Loucy (cell line): Measurements from ENCODE around the gene EGFLAM.

Source experiments
- H2AFZ ChIP-seq: fragments of 200-600 bp; sonication (generic); 2 replicates; pipeline ENCODE4 v1.6.0; 2016; ENCODE audit warnings: antibody characterized with exemption, mild to moderate bottlenecking, low read length, moderate library complexity
- H3F3A ChIP-seq: fragments of 200-600 bp; 2 replicates; pipeline ENCODE4 v1.6.0; 2016; ENCODE audit warnings: antibody characterized with exemption, low read depth, mild to moderate bottlenecking
- H3K27me3 ChIP-seq: fragments of 200-600 bp; sonication (generic); 2 replicates; pipeline ENCODE4 v1.6.1; 2014; ENCODE audit warnings: low read length, mild to moderate bottlenecking; ENCODE audit not compliant: insufficient read depth, poor library complexity, severe bottlenecking
- H3K36me3 ChIP-seq: fragments of 200-600 bp; sonication (generic); 2 replicates; pipeline ENCODE4 v1.6.1; 2016; ENCODE audit warnings: low read length; ENCODE audit not compliant: insufficient read depth
- H3K4me1 ChIP-seq: fragments of 200-600 bp; sonication (generic); 2 replicates; pipeline ENCODE4 v1.5.1; 2014; ENCODE audit warnings: low read length, mild to moderate bottlenecking; ENCODE audit not compliant: insufficient read depth, poor library complexity, severe bottlenecking
- H3K4me2 ChIP-seq: fragments of 200-600 bp; sonication (generic); 2 replicates; pipeline ENCODE4 v1.6.0; 2014; ENCODE audit warnings: antibody characterized with exemption, low read length, low read depth, mild to moderate bottlenecking; ENCODE audit not compliant: poor library complexity, severe bottlenecking
- H3K4me3 ChIP-seq: fragments of 200-600 bp; sonication (generic); 2 replicates; pipeline ENCODE4 v1.5.1; 2014; ENCODE audit warnings: low read length, mild to moderate bottlenecking, mixed read lengths; ENCODE audit not compliant: poor library complexity, severe bottlenecking
- H3K79me2 ChIP-seq: fragments of 200-600 bp; sonication (generic); 2 replicates; pipeline ENCODE4 v1.6.1; 2014; ENCODE audit warnings: low read length; ENCODE audit not compliant: insufficient read depth
- H3K9ac ChIP-seq: fragments of 200-600 bp; sonication (generic); 2 replicates; pipeline ENCODE4 v1.6.0; 2014; ENCODE audit warnings: mild to moderate bottlenecking, low read depth, low read length, moderate library complexity; ENCODE audit not compliant: poor library complexity, severe bottlenecking
- H3K9me2 ChIP-seq: fragments of 200-600 bp; sonication (generic); replicated peaks from 2 replicates; pipeline ENCODE4 v1.6.1; 2016; ENCODE audit warnings: low read depth, low read length, mixed read lengths
- H3K9me3 ChIP-seq: fragments of 200-600 bp; sonication (generic); 2 replicates; pipeline ENCODE4 v1.6.1; 2014; ENCODE audit warnings: mild to moderate bottlenecking, antibody characterized with exemption, low read length, low read depth; ENCODE audit not compliant: insufficient read depth
- H4K20me1 ChIP-seq: fragments of 200-600 bp; sonication (generic); 2 replicates; pipeline ENCODE4 v1.6.0; 2014; ENCODE audit warnings: antibody characterized with exemption, low read length, mild to moderate bottlenecking; ENCODE audit not compliant: insufficient read depth, poor library complexity, severe bottlenecking
- EZH2phosphoT487 ChIP-seq: fragments of 200-600 bp; IDR thresholded peaks from 2 replicates; pipeline ENCODE4 v1.6.1; 2018; ENCODE audit warnings: antibody characterized with exemption, mild to moderate bottlenecking, moderate library complexity, borderline replicate concordance
- TF ChIP-seq, protein P1 (sequence below): fragments of 200-600 bp; sonication (generic); conservative IDR thresholded peaks from 2 replicates; pipeline ENCODE4 v1.5.1; 2014; ENCODE audit warnings: mild to moderate bottlenecking, antibody characterized with exemption, low read length

The EGFLAM gene

GRCh38 chr5:38344891-38345290 lies 86.5 kb downstream of the EGFLAM start:
- TF ChIP-seq, protein P1, sequence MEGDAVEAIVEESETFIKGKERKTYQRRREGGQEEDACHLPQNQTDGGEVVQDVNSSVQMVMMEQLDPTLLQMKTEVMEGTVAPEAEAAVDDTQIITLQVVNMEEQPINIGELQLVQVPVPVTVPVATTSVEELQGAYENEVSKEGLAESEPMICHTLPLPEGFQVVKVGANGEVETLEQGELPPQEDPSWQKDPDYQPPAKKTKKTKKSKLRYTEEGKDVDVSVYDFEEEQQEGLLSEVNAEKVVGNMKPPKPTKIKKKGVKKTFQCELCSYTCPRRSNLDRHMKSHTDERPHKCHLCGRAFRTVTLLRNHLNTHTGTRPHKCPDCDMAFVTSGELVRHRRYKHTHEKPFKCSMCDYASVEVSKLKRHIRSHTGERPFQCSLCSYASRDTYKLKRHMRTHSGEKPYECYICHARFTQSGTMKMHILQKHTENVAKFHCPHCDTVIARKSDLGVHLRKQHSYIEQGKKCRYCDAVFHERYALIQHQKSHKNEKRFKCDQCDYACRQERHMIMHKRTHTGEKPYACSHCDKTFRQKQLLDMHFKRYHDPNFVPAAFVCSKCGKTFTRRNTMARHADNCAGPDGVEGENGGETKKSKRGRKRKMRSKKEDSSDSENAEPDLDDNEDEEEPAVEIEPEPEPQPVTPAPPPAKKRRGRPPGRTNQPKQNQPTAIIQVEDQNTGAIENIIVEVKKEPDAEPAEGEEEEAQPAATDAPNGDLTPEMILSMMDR: no peak
- no peak for TF ChIP-seq EZH2phosphoT487

DNA sequence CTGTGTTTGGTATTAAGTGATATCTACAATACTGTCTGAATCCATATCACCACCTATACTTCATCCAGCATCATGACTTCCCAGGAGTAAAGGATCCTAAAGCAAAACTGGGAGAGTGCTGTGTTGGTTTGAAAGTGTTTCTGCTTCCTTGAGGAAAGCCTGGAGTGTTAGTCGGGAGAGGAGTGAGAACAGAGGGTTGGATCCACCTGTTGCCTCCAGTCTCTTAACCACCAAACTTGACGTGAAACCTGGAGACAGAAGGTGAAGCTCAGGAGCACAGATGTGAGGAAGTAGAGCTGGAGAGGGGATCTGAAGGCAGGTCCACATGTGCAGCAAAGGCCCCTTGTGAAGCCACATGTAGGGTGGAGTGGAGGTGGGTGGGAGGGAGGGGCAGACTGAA lies 88.2 kb downstream of the EGFLAM start:
- H3K9me2 ChIP-seq: no peaks in the 10 kb centered on the region
- H3K79me2 ChIP-seq: no peaks in the 10 kb centered on the region
- no peak overlapping the region for H2AFZ ChIP-seq
- no peaks in the 10 kb centered on the region for H4K20me1 ChIP-seq
- TF ChIP-seq EZH2phosphoT487: no peak
- TF ChIP-seq, protein P1: no peak
- no peak overlapping the region for H3K4me2 ChIP-seq
- H3K4me1 ChIP-seq: no peaks in the 10 kb centered on the region
- H3K4me3 ChIP-seq: no peak overlapping the region
- H3K9ac ChIP-seq: no peak overlapping the region
- no peaks in the 10 kb centered on the region for H3K27me3 ChIP-seq
- no peaks in the 10 kb centered on the region for H3K36me3 ChIP-seq
- H3F3A ChIP-seq: no peaks in the 10 kb centered on the region
- no peaks in the 10 kb centered on the region for H3K9me3 ChIP-seq

More at GRCh38 chr5:38344891-38345290, 86.5 kb downstream of the EGFLAM start:
- Histone ChIP-seq H4K20me1 (no peaks in the 10 kb centered on the region), H3K9me3 (no peaks in the 10 kb centered on the region), H3K36me3 (no peaks in the 10 kb centered on the region), H3K4me1 (no peaks in the 10 kb centered on the region), H3K79me2 (no peaks in the 10 kb centered on the region), H3K4me3 (no peak overlapping the region), H3K4me2 (no peak overlapping the region), H3K9me2 (no peaks in the 10 kb centered on the region), H3K9ac (no peak overlapping the region), H3K27me3 (no peaks in the 10 kb centered on the region), H2AFZ (no peak overlapping the region), H3F3A (no peaks in the 10 kb centered on the region)

- H2AFZ ChIP-seq: no peak overlapping the region
- no peaks in the 10 kb centered on the region for H3K79me2 ChIP-seq
- no peaks in the 10 kb centered on the region for H3K27me3 ChIP-seq
- no peak overlapping the region for H3K9ac ChIP-seq
- TF ChIP-seq, protein P1: no peak
- TF ChIP-seq EZH2phosphoT487: no peak
- H4K20me1 ChIP-seq: no peaks in the 10 kb centered on the region
- no peaks in the 10 kb centered on the region for H3F3A ChIP-seq
- no peak overlapping the region for H3K4me3 ChIP-seq
- H3K36me3 ChIP-seq: no peaks in the 10 kb centered on the region
- no peaks in the 10 kb centered on the region for H3K9me3 ChIP-seq
- no peaks in the 10 kb centered on the region for H3K4me1 ChIP-seq
- no peak overlapping the region for H3K4me2 ChIP-seq
- no peaks in the 10 kb centered on the region for H3K9me2 ChIP-seq
Measured at GRCh38 chr5:38347040-38347763, 88.8 kb downstream of the EGFLAM start.
